Activated CD8-positive, alpha-beta T cell treated with anti-CD3 and anti-CD28 coated beads for 36 hours (primary cell): ENCODE results near the gene GIMAP1. TPM values are rescaled to one million over a fixed set of nuclear protein-coding genes. Genes with fewer than 3 reads are reported as not detected.
"Not testable (repeated sequence)": the region's sequence is repeated elsewhere in the genome, so short reads cannot be mapped to it uniquely, and the experiment has no call there.

Experiments used
- ATAC-seq: fragments of 200-7000 bp; cut with Tn5 transposase; one replicate; pipeline ENCODE4 v1.10.0; 2021; ENCODE audit warnings: mild to moderate bottlenecking, moderate library complexity
- CTCF ChIA-PET: fragments of 350-600 bp; sonication (Branson Sonifier 250); formaldehyde crosslinking; loops from one replicate; lab custom pipeline; 2021; ENCODE audit warnings: antibody characterized with exemption; lab: Charles Lee
- POLR2A ChIA-PET: fragments of 350-600 bp; sonication (Branson Sonifier 250); formaldehyde crosslinking; loops from one replicate; lab custom pipeline; 2021; ENCODE audit warnings: antibody characterized with exemption; lab: Charles Lee
- DNase-seq: peaks from one replicate; pipeline ENCODE4 v3.0.0-alpha.2; 2020
- H3K27ac Mint-ChIP-seq: one replicate; pipeline ENCODE4 v1.8.0; 2021; ENCODE audit warnings: mild to moderate bottlenecking, mixed read lengths
- H3K27me3 Mint-ChIP-seq: one replicate; pipeline ENCODE4 v1.8.0; 2021; ENCODE audit warnings: mixed read lengths
- H3K36me3 Mint-ChIP-seq: one replicate; pipeline ENCODE4 v1.8.0; 2021; ENCODE audit warnings: low read depth, mixed read lengths
- H3K4me1 Mint-ChIP-seq: one replicate; pipeline ENCODE4 v1.8.0; 2021; ENCODE audit warnings: low read depth, mixed read lengths
- H3K4me3 Mint-ChIP-seq: one replicate; pipeline ENCODE4 v1.8.0; 2021; ENCODE audit warnings: mild to moderate bottlenecking, moderate library complexity, mixed read lengths
- H3K9me3 Mint-ChIP-seq: one replicate; pipeline ENCODE4 v1.8.0; 2021; ENCODE audit warnings: mixed read lengths
- intact Hi-C: fragments of 100-400 bp; cut with micrococcal nuclease; formaldehyde crosslinking; loops from one replicate; pipeline ENCODE4 v1.10.0; 2022
- total RNA-seq, 2 experiments: library from RNA; stranded (reverse); gene quantifications; one replicate each; pipeline ENCODE4 v1.2.3, GENCODE V29; 2021
- TF ChIP-seq, protein P1 (sequence below): fragments of 200-600 bp; IDR thresholded peaks from one replicate; pipeline ENCODE4 v1.8.0; 2022; ENCODE audit warnings: antibody characterized with exemption, mild to moderate bottlenecking

GIMAP1 gene
- total RNA-seq, result 1 to 10 TPM; 8.7 to 9.3 TPM

DNA sequence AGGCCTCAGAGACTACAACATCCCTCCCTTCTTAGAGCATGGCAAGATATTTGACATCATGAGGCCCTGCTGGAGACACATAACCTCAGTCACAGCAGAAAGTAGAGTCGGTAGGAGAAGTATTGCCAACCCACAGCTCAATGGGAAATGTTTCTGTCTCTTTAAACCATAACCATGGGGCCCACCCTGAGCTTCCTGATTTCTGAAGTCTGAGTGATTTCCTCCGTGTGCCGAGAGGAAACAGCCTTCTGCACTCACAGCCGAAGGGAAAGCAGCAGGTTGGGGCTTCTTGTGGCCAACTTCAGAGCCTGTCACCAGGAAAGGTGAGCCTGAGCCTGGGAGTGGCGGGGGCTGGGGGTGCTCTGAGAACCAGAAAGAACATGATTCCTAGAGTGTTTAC lies at the start of gene GIMAP1:
GIMAP1 (plus strand) TSS at position 246 of the 400 bp plus-strand sequence. CDS start 2,435 bp downstream, outside the sequence.
- CTCF ChIA-PET, result interaction anchor here (0.9 to 5.7 kb wide), 20 partner anchors 9 to 267 kb away, joined by 3 to 42 read pairs (median 6); partner anchors contain the start of genes GIMAP2, GIMAP4 and GIMAP7
- TF ChIP-seq, protein P1, sequence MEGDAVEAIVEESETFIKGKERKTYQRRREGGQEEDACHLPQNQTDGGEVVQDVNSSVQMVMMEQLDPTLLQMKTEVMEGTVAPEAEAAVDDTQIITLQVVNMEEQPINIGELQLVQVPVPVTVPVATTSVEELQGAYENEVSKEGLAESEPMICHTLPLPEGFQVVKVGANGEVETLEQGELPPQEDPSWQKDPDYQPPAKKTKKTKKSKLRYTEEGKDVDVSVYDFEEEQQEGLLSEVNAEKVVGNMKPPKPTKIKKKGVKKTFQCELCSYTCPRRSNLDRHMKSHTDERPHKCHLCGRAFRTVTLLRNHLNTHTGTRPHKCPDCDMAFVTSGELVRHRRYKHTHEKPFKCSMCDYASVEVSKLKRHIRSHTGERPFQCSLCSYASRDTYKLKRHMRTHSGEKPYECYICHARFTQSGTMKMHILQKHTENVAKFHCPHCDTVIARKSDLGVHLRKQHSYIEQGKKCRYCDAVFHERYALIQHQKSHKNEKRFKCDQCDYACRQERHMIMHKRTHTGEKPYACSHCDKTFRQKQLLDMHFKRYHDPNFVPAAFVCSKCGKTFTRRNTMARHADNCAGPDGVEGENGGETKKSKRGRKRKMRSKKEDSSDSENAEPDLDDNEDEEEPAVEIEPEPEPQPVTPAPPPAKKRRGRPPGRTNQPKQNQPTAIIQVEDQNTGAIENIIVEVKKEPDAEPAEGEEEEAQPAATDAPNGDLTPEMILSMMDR, result no peak
- Mint-ChIP-seq H3K4me1 (peaks cover 53% of the 10 kb centered on the region), H3K9me3 (peaks cover 15% of the 10 kb centered on the region), H3K27ac (peak within 1 kb of the TSS; percentile 85), H3K36me3 (peaks cover 64% of the 10 kb centered on the region), H3K4me3 (peak within 1 kb of the TSS; percentile 78), H3K27me3 (no peaks in the 10 kb centered on the region)
- intact Hi-C loops, result loop anchor here (2.0 to 5.0 kb wide), 3 partner anchors 34 to 49 kb away; no protein-coding TSS in a partner anchor
- DNase-seq (peak; percentile 69), ATAC-seq (peak; percentile 60)
- POLR2A ChIA-PET, result interaction anchor here (0.6 to 4.8 kb wide), 20 partner anchors 14 to 273 kb away, joined by 3 to 63 read pairs (median 4); partner anchors contain the start of genes GIMAP2, GIMAP5, GIMAP6 and GIMAP7

DNA sequence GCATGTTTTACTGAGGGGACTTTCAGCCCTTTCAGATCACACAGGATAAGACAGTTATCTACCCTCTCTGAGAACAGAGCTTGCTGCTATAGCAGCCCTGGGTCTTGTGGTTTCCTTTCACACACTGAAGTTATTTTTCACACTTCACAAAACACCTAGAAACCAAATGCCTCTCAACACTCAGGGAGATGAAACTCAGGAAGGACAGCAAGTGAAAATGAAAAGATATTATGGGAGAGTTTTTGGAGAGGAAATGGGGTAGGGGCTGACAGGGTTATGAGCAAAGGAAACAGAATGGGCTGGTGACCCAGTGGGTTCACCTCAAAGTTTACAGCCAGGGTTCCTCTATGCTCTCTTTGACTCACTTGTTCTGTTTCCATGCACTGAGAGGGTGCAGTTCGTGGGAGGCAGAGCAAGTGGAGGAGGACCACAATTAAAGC lies 47.9 kb upstream of the GIMAP1 start:
- peak; percentile 73 for ATAC-seq
- H3K36me3 Mint-ChIP-seq, result peaks cover 57% of the 10 kb centered on the region
- POLR2A ChIA-PET, result interaction anchor here (0.6 to 1.6 kb wide), 11 partner anchors 15 to 256 kb away, joined by 3 to 10 read pairs (median 3); partner anchors contain the start of genes GIMAP4 and GIMAP5

DNA sequence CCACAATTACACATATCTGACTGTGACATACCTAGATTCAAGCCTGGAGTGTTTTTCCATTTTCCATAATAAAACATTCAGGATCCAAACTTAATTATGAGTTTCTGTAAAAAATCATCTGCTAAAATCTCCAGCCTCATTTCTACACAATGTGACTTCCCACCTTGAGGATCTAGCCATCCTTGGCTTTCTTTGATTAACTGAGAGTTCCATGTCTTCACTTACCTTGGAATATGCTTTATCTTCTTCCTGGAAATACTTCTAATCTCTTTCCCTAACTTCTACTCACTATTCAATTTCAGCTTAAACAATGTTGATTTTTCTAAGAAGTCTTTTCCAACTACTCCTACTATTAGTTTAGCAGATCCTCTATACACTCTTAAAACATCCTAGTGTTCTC lies 47.4 kb upstream of the GIMAP1 start:
- Mint-ChIP-seq H3K27ac (peak overlapping the region; percentile 97), H3K36me3 (peaks cover 53% of the 10 kb centered on the region), H3K27me3 (no peaks in the 10 kb centered on the region), H3K4me1 (peaks cover 83% of the 10 kb centered on the region), H3K4me3 (peak overlapping the region; percentile 54), H3K9me3 (peaks cover 34% of the 10 kb centered on the region)
- ATAC-seq (no peak), DNase-seq (no peak)
- ChIA-PET POLR2A (interaction anchor here (1.1 to 1.6 kb wide), 6 partner anchors 16 to 218 kb away, joined by 3 to 10 read pairs (median 3); partner anchors contain the start of gene GIMAP5), CTCF (interaction anchor here (0.8 to 1.4 kb wide), 4 partner anchors 8 to 128 kb away, joined by 3 to 6 read pairs (median 4); no protein-coding TSS in a partner anchor)
- TF ChIP-seq, protein P1, result no peak
- intact Hi-C loops, result loop anchor here (1.0 to 5.0 kb wide), 6 partner anchors 37 to 152 kb away; partner anchors contain the start of genes GIMAP1, GIMAP4 and GIMAP6

More for the DNA sequence above, 47.9 kb upstream of the GIMAP1 start:
- Mint-ChIP-seq H3K27ac (peak overlapping the region; percentile 97), H3K4me3 (peak overlapping the region; percentile 54), H3K27me3 (no peaks in the 10 kb centered on the region), H3K9me3 (peaks cover 35% of the 10 kb centered on the region), H3K4me1 (peaks cover 86% of the 10 kb centered on the region)
- DNase-seq, result peak; percentile 85
- intact Hi-C loops, result loop anchor here (1.0 to 5.0 kb wide), 6 partner anchors 36 to 151 kb away; partner anchors contain the start of genes GIMAP1, GIMAP4 and GIMAP6
- CTCF ChIA-PET, result interaction anchor here (0.7 to 2.3 kb wide), 9 partner anchors 8 to 100 kb away, joined by 3 to 7 read pairs (median 4); partner anchors contain the start of genes GIMAP2 and GIMAP5
- TF ChIP-seq, protein P1, result no peak

DNA sequence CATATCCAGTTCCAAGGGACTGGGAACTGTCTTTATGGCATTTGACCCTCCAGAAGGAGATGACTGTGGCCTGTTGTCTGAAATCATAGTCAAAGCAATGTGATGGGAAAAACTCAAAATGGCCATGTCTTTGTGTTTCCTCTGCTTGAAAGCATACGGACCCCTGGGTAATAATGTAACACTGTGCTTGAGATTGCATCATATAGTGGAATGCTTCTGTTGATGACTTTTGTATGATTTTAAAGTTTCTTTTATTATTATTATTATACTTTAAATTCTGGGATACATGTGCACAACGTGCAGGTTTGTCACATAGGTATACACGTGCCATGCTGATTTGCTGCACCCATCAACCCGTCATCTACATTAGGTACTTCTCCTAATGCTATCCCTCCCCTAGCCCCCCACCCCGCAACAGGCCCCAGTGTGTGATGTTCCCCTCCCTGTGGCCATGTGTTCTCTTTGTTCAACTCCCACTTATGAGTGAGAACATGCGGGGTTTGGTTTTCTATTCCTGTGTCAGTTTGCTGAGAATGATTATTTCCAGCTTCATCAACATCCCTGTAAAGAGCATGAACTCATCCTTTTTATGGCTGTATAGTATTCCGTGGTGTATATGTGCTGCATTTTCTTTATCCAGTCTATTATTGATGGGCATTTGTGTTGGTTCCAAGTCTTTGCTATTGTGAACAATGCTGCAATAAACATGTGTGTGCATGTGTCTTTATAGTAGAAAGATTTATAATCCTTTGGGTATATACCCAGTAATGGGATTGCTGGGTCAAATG lies 44.4 kb upstream of the GIMAP1 start:
- H3K4me3 Mint-ChIP-seq, CTCF ChIA-PET, H3K27me3 Mint-ChIP-seq, DNase-seq, intact Hi-C loops, ATAC-seq: not testable (repeated sequence)
- Mint-ChIP-seq H3K27ac (peak overlapping the region; percentile 71), H3K4me1 (peaks cover 78% of the 10 kb centered on the region), H3K36me3 (peaks cover 35% of the 10 kb centered on the region), H3K9me3 (peaks cover 34% of the 10 kb centered on the region)
- POLR2A ChIA-PET, result interaction anchor here (0.9 to 1.3 kb wide), 2 partner anchors 67 to 223 kb away, joined by 3 read pairs; no protein-coding TSS in a partner anchor

DNA sequence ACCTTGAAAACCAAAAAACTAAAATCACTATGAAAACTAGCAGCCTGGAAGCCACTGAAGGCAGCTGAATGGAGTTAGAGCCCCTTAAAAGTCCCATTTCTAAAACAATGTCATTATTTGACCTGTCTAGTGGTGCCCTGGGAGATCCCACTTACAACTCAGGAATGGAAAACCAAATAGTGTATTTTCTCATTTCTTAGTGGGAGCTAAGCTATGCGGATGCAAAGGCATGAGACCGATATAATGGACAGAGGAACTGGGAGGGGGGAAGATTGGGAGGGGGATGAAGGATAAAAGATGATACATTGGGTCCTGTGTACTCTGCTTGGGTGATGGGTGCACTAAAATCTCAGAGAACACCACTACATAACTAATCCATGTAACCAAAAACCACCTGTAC lies 40.7 kb upstream of the GIMAP1 start:
- peaks cover 78% of the 10 kb centered on the region for H3K4me1 Mint-ChIP-seq
- intact Hi-C loops, result no loop called here
- peaks cover 28% of the 10 kb centered on the region for H3K9me3 Mint-ChIP-seq

DNA sequence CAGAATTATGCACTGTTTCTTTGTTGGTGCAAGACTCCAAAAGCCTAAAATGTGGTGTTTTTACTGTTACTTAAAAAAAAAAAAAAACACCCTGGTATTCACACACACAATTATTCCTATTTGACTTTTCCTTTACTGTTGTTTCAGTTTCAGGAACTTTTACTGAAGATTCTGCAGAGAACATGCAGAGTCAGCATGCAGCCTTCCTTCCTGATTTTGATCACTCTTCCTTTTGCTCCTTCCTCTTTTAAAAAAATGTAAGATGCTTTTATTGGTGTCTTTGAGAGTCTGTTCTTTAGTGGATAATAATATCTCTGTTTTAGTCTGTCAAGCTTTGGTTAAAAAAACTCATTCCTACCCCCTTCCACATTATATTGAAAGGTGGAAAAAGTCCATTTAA lies 40.1 kb upstream of the GIMAP1 start:
- H3K9me3 Mint-ChIP-seq, result peaks cover 23% of the 10 kb centered on the region
- CTCF ChIA-PET, result interaction anchor here (0.9 to 1.9 kb wide), 2 partner anchors 8 to 10 kb away, joined by 3 to 4 read pairs; no protein-coding TSS in a partner anchor
- H3K4me1 Mint-ChIP-seq, result peaks cover 78% of the 10 kb centered on the region
- POLR2A ChIA-PET, DNase-seq, H3K27me3 Mint-ChIP-seq, intact Hi-C loops: not testable (repeated sequence)
- H3K27ac Mint-ChIP-seq, result peak overlapping the region; percentile 75
- ATAC-seq, result peak; percentile 4
- peaks cover 44% of the 10 kb centered on the region for H3K36me3 Mint-ChIP-seq
- H3K4me3 Mint-ChIP-seq, result peak overlapping the region; percentile 53

More for the DNA sequence above, 40.7 kb upstream of the GIMAP1 start:
- Mint-ChIP-seq H3K36me3 (peaks cover 45% of the 10 kb centered on the region), H3K27ac (peak overlapping the region; percentile 86), H3K4me3 (no peak overlapping the region), H3K27me3 (no peaks in the 10 kb centered on the region)
- ATAC-seq (no peak), DNase-seq (no peak)
- ChIA-PET CTCF (interaction anchor here (1.9 kb wide), 1 partner anchor 10 kb away, joined by 4 read pairs; no protein-coding TSS in a partner anchor), POLR2A (no interaction called here)
- TF ChIP-seq, protein P1, result no peak

DNA sequence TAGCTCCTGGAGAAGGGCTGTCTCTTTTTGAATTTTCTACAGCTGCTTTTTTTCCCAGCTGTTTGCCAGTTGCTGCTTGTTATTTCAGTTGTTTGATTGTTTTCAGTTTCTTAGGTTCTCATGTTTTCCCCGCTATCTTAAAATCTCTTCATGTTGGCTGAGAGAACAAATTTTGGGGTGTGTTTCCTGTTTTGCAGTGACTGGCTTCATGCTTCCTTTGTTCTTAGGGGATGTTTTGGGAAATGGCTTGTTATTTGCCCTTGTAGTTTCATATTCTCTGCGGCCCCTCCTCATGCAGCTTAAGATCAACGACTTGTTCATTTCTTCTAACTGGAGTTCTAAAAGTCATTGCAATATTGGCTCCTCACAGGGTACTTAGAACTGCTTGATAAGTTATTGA lies 39.6 kb upstream of the GIMAP1 start:
- POLR2A ChIA-PET, H3K27me3 Mint-ChIP-seq, intact Hi-C loops, DNase-seq: not testable (repeated sequence)
- Mint-ChIP-seq H3K36me3 (peaks cover 45% of the 10 kb centered on the region), H3K4me3 (peak overlapping the region; percentile 53), H3K4me1 (peaks cover 77% of the 10 kb centered on the region), H3K9me3 (peaks cover 26% of the 10 kb centered on the region), H3K27ac (peak overlapping the region; percentile 75)
- CTCF ChIA-PET, result interaction anchor here (0.8 to 1.9 kb wide), 3 partner anchors 9 to 11 kb away, joined by 3 to 4 read pairs (median 3); no protein-coding TSS in a partner anchor
- ATAC-seq, result peak; percentile 65
